Esophagus muscularis mucosa (tissue), 4 donors: ENCODE data around the gene TCF3. TPM values are rescaled to one million over a fixed set of nuclear protein-coding genes. Genes with fewer than 3 reads are reported as not detected.

ENCODE experiments used
- DNase-seq: peaks from one replicate; pipeline ENCODE4 v3.0.0-alpha.2; 2017; ENCODE audit errors: extremely low spot score
- H3K27ac ChIP-seq, 4 donors: fragments of 200-600 bp; sonication (generic); replicated peaks in 1 of 4; 1 replicate in 3 of 4; 2 replicates in 1 of 4; pipeline ENCODE4 v1.5.1; 2016 to 2019; ENCODE audit warnings: mild to moderate bottlenecking in 1 of 4
- H3K27me3 ChIP-seq, 4 donors: fragments of 200-600 bp; sonication (generic); one replicate each; pipeline versions ENCODE4 v1.5.1 to v1.6.0; 2016 to 2019
- H3K36me3 ChIP-seq, 4 donors: fragments of 200-600 bp; sonication (generic); one replicate each; pipeline ENCODE4 v1.5.1; 2016 to 2019
- H3K4me1 ChIP-seq, 4 donors: fragments of 200-600 bp; sonication (generic); one replicate each; pipeline ENCODE4 v1.5.1; 2016 to 2019
- H3K4me3 ChIP-seq, 4 donors: fragments of 200-600 bp; sonication (generic); 1 replicate in 2 of 4; 2 replicates in 2 of 4; pipeline ENCODE4 v1.5.1; 2016 to 2019; ENCODE audit warnings: mild to moderate bottlenecking in 4 of 4, moderate library complexity in 1 of 4
- H3K9me3 ChIP-seq, 4 donors: fragments of 200-600 bp; sonication (generic); 1 replicate in 3 of 4; 2 replicates in 1 of 4; pipeline ENCODE4 v1.5.1; 2016 to 2019
- CTCF ChIP-seq, 3 experiments: fragments of 200-600 bp in 2 of 3; fragments of 450-650 bp in 1 of 3; sonication (generic) in 2 of 3; IDR thresholded peaks; one replicate each; pipeline ENCODE4 v1.5.1; 2017 to 2019; ENCODE audit warnings: antibody characterized with exemption in 3 of 3, mild to moderate bottlenecking in 2 of 3, moderate library complexity in 1 of 3
- EP300 ChIP-seq: sonication (generic); formaldehyde crosslinking; IDR thresholded peaks from one replicate; pipeline ENCODE4 v1.6.1; 2017; ENCODE audit warnings: antibody characterized with exemption
- POLR2A ChIP-seq: fragments of 450-650 bp; IDR thresholded peaks from one replicate; pipeline ENCODE4 v1.6.1; 2017; ENCODE audit warnings: antibody characterized with exemption, moderate library complexity, mild to moderate bottlenecking, low read depth
- POLR2AphosphoS5 ChIP-seq, 2 donors: sonication (generic); formaldehyde crosslinking; IDR thresholded peaks; one replicate each; pipeline ENCODE4 v1.6.1; 2017; ENCODE audit warnings: antibody characterized with exemption in 2 of 2
- WGBS: methylation state at CpG from one replicate; pipeline ENCODE4 v1.1.5; 2018; 5-methylcytosine and 5-hydroxymethylcytosine counted together
- intact Hi-C: fragments of 100-400 bp; cut with DNase I; formaldehyde crosslinking; loops from one replicate; pipeline ENCODE4 v1.15.1; 2023
- total RNA-seq, 4 donors: library from RNA; depleted of rRNA; stranded (reverse); fragments of >200 nt; gene quantifications; one replicate each; pipeline versions ENCODE4 v1.1.0 to v1.2.1, GENCODE V29; 2016

The TCF3 gene
- total RNA-seq, 4 donors from 2014 or later: 32.0 to 53.6 (median 46.5) TPM

GRCh38 chr19:1620502-1620901 lies 31.9 kb downstream of the TCF3 start:
- 85% methylated on average over 5 of the region's 11 CpGs for WGBS
- Histone ChIP-seq H3K27me3 (no peaks in the 10 kb centered on the region), H3K4me3 (no peak overlapping the region), H3K27ac (no peak overlapping the region), H3K9me3 (no peaks in the 10 kb centered on the region), H3K4me1 (peaks cover 0 to 11% (median 3%) of the 10 kb centered on the region in 4 donors), H3K36me3 (peaks cover 22 to 96% (median 78%) of the 10 kb centered on the region in 4 donors)
- no peak for DNase-seq
- TF ChIP-seq CTCF (IDR thresholded peaks at IDR 0.05): no peak
- no peak for TF ChIP-seq POLR2A
- no peak for TF ChIP-seq EP300
- no peak for TF ChIP-seq POLR2AphosphoS5 (IDR thresholded peaks at IDR 0.05)
- intact Hi-C loops: no loop called here

DNA sequence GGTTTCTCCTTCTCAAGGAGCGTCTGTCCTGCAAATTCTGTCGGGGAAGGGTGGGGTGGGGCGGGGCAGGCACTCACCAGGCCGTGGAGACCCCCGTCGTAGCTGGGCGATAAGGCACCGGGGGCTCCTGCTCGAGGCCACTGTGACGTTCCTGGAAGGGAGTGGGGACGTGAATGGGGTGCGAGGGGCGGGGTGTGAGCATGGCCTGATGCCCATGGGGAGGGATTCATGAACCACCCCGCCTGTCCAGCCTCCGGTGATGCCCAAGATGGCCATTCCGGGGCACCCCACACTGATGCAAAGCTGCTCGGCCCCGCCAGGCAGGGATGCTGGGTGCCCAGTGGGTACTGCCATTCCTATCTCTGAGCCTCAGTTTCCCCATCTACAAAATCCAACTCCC lies 32.7 kb downstream of the TCF3 start:
- H3K36me3 ChIP-seq: peaks cover 30 to 97% (median 78%) of the 10 kb centered on the region in 4 donors
- 89% methylated on average over 12 of the region's 18 CpGs for WGBS
- DNase-seq: no peak

DNA sequence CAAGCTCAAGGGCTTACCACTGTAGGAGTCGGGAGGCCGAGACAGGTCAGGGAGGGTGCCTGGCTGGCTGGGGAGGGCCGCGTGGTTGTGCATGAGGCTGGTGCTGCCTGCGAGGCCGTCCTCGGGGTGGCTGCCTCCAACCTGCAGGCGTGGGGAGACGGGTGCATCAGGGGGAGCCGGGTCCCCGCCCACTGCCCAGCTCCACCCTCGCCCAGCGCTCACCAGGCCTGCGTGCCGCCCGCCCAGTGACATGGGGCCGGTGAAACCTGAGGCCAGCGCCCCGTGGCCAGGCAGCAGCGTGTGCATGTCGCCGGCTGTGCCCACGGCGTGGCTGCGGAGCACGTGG lies 33.3 kb downstream of the TCF3 start:
- intact Hi-C loops: no loop called here
- Histone ChIP-seq H3K36me3 (peaks cover 31 to 97% (median 81%) of the 10 kb centered on the region in 4 donors), H3K9me3 (no peaks in the 10 kb centered on the region), H3K4me3 (no peak overlapping the region), H3K27me3 (no peaks in the 10 kb centered on the region), H3K27ac (no peak overlapping the region), H3K4me1 (peaks cover 0 to 11% (median 3%) of the 10 kb centered on the region in 4 donors)
- TF ChIP-seq CTCF (IDR thresholded peaks at IDR 0.05): no peak
- TF ChIP-seq EP300: no peak
- no peak for TF ChIP-seq POLR2A
- no peak for TF ChIP-seq POLR2AphosphoS5 (IDR thresholded peaks at IDR 0.05)
- DNase-seq: no peak
- 100% methylated on average over 7 of the region's 26 CpGs for WGBS

More for the DNA sequence above, 32.7 kb downstream of the TCF3 start:
- H3K4me1 ChIP-seq: peaks cover 0 to 11% (median 3%) of the 10 kb centered on the region in 4 donors
- H3K27ac ChIP-seq: no peak overlapping the region
- no peak overlapping the region for H3K4me3 ChIP-seq
- H3K9me3 ChIP-seq: no peaks in the 10 kb centered on the region
- intact Hi-C loops: no loop called here
- TF ChIP-seq CTCF (IDR thresholded peaks at IDR 0.05) (no peak), EP300 (no peak), POLR2AphosphoS5 (IDR thresholded peaks at IDR 0.05) (no peak), POLR2A (no peak)
- H3K27me3 ChIP-seq: no peaks in the 10 kb centered on the region

GRCh38 chr19:1618157-1619093 lies 34.0 kb downstream of the TCF3 start:
- peaks cover 0 to 11% (median 3%) of the 10 kb centered on the region in 4 donors for H3K4me1 ChIP-seq
- DNase-seq: no peak
- H3K27me3 ChIP-seq: no peaks in the 10 kb centered on the region
- no peaks in the 10 kb centered on the region for H3K9me3 ChIP-seq
- intact Hi-C loops: no loop called here
- H3K4me3 ChIP-seq: no peak overlapping the region
- WGBS: 74% methylated on average over 18 of the region's 24 CpGs
- H3K27ac ChIP-seq: peak overlapping the region in 1 of 4 donors; percentile 18
- H3K36me3 ChIP-seq: peaks cover 31 to 98% (median 81%) of the 10 kb centered on the region in 4 donors
- no peak for TF ChIP-seq EP300
- TF ChIP-seq POLR2AphosphoS5 (IDR thresholded peaks at IDR 0.05): no peak
- no peak for TF ChIP-seq POLR2A
- TF ChIP-seq CTCF (IDR thresholded peaks at IDR 0.05): peak in 2 of 3 experiments; percentile 9 to 38
